Right renal pelvis (tissue), 4 donors: ENCODE results near the gene U2AF1L4. TPM values are rescaled to one million over a fixed set of nuclear protein-coding genes. Genes with fewer than 3 reads are reported as not detected.
A peak's percentile ranks its signal among the peaks of the same experiment; 100 is the strongest.

ENCODE experiments used
- DNase-seq, 4 donors: peaks; one replicate each; pipeline ENCODE4 v3.0.0-alpha.2; 2013; ENCODE audit warnings: low read depth in 4 of 4, low spot score in 3 of 4, missing footprints in 1 of 4
- polyA plus RNA-seq, 4 donors: library from polyadenylated mRNA; unstranded; fragments of 120-200 nt; gene quantifications; one replicate each; pipeline ENCODE4 v1.2.1, GENCODE V29; 2013; ENCODE audit not compliant: insufficient read length in 4 of 4

The U2AF1L4 gene
- polyA plus RNA-seq, 4 donors: 15.6 to 19.8 (median 17.1) TPM

GRCh38 chr19:35743640-35744429, 1.4 kb downstream of the U2AF1L4 start:
- no peak for DNase-seq

GRCh38 chr19:35742121-35742724, 3.0 kb downstream of the U2AF1L4 start, which contains the start of gene IGFLR1:
IGFLR1 (minus strand) TSS chr19:35742452; CDS start chr19:35741180, 1,272 bp downstream.
- no peak for DNase-seq

GRCh38 chr19:35741203-35741515, 4.1 kb downstream of the U2AF1L4 start:
- no peak for DNase-seq

- peak; percentile 85 to 96 (median 94) for DNase-seq
Measured at GRCh38 chr19:35740423-35741202, 4.6 kb downstream of the U2AF1L4 start.

DNA sequence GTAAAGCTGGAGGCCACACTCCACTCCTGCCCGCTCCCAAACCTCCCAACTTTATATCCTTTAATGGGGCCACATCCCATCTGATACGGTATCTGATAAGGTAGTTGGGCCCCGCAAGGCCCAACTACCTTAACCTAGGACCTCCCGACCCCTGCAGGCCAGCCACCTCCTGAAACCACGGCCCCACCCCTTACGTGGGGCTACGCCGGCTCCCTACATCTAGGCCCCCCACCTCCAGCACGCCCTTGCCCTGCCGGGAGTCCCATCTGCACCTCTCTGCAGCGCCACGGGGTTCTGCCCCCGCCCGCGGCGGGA, 5.2 kb downstream of the U2AF1L4 start:
- no peak for DNase-seq

- no peak for DNase-seq
Measured at GRCh38 chr19:35739275-35740107, 5.7 kb downstream of the U2AF1L4 start.

DNA sequence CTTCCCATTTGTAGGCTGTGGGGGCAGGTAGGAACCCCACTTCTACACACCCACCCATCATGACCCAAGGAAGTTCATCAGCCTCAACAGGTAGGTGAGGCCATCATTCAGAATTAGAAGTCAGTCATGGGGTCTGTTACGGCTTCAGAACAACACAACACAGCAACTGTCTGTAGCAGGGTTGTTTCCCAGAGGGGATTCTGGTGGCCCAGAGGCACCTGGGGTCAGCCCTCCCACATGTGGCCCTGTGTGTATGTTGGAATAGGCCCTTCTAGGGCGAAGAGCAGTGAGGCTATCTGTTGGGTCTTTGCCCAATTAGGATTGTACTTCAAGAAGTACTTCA, 6.4 kb downstream of the U2AF1L4 start:
- no peak for DNase-seq

GRCh38 chr19:35738021-35738886, 7.0 kb downstream of the U2AF1L4 start:
- DNase-seq: no peak

DNA sequence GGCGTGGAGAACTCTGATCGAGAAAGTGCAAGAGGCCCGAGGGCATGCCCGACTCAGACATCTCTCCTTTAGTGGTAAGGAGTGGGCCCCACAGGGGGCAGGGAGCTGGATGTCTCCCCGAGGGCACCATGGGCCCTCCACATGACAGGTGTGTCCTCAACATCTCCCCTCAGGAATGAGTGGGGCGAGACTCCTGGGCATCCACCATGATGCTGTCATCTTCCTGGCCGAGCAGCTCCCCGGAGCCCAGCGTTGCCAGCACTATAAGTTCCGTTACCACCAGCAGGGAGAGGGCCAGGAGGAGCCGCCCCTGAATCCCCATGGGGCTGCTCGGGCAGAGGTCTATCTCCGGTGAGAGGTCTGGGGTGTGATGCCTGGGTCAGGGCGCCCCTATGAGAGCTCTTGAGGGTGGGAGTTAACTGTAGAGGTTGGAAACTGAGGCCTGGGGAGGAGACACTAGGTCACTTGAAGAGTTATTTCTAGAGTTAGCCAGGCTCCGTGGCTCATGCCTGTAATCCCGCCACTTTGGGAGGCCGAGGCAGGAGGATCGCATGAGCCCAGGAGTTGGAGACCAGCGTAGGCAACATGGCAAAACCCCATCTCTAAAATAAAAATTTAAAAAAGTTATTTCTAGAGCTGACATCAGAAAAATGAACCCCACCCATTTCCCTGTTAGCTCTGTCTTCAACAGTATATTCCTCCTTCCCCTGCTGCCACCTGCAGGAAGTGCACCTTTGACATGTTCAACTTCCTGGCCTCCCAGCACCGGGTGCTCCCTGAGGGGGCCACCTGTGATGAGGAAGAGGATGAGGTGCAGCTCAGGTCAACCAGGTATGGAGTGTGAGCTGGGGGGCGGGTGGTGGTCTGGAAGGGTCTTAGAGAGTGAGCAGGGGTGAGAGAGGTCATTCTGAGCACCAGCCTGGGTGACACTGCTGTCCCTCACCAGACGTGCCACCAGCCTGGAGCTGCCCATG, 8.0 kb downstream of the U2AF1L4 start:
- DNase-seq: no peak

DNA sequence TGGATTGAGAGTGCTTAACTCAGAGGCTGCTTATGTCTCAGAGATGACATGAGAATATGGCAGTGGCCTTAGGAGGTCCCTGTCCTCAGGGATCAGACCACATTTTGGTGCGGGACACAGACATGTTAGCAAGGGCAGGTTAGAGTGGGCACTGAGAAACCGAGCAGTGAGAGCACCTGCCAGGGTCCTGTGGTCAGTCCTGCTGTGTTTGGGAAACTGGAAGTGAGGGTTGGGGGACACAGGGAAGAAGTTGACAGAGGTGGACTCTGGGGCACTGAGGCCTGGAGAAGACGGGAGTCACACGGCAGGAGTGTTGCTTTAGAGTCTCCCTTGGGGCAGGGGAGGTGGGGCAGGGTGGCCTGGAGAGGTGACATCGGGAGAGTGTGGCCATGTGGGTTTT, 10.3 kb downstream of the U2AF1L4 start:
- DNase-seq: no peak

GRCh38 chr19:35734273-35734672, 10.9 kb downstream of the U2AF1L4 start:
- DNase-seq: no peak

GRCh38 chr19:35733180-35734125, 11.8 kb downstream of the U2AF1L4 start:
- DNase-seq: no peak

DNA sequence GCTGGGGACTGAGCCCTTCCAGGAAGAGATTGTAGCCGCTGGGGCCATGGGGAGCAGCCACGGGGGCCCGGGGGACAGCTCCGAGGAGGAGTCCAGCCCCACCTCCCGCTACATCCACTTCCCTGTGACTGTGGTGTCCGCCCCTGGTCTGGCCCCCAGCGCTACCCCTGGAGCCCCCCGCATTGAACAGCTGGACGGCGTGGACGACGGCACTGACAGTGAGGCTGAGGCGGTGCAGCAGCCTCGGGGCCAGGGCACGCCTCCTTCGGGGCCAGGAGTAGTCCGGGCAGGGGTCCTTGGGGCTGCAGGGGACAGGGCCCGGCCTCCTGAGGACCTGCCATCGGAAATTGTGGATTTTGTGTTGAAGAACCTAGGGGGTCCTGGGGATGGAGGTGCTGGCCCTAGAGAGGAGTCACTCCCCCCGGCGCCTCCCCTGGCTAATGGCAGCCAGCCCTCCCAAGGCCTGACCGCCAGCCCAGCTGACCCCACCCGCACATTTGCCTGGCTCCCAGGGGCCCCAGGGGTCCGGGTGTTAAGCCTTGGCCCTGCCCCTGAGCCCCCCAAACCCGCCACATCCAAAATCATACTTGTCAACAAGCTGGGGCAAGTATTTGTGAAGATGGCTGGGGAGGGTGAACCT, 12.6 kb downstream of the U2AF1L4 start:
- no peak for DNase-seq

GRCh38 chr19:35731779-35732405, 13.3 kb downstream of the U2AF1L4 start:
- no peak for DNase-seq

DNA sequence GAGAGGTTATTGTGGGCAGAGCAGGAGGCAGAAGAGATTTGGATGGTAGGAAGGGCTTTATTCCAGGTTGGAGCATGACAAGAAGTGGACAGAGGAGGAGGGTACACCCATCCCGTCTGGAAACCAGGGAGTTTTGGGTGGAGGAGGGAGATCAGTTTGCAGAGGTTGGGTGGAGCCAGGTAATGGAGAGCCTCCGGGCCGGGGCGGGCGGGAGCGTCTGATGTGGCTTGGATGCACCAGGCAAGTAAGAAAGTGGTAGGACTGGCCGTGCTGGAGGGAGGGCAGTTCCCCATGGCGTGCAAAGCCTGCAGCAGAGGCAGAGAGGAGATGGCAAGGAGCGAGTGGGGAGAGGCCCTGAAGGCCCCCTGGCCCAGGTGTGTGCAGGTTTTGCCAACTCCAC, 13.9 kb downstream of the U2AF1L4 start:
- no peak for DNase-seq

DNA sequence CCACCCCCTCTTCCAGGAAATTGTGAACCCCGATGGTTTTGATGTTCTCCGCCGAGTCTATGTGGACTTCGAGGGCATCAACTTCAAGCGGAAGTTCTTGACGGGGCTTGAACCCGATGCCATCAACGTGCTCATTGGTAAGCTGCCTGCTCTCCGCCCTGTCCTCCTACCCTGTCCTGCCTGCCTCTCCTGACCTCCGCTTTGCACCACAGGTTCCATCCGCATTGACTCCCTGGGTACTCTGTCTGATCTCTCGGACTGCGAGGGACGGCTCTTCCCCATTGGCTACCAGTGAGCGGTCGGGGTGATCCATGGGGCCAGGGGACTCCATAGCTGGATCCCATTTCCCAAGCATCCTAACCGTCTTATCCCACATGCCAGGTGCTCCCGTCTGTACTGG, 14.9 kb downstream of the U2AF1L4 start:
- no peak for DNase-seq

DNA sequence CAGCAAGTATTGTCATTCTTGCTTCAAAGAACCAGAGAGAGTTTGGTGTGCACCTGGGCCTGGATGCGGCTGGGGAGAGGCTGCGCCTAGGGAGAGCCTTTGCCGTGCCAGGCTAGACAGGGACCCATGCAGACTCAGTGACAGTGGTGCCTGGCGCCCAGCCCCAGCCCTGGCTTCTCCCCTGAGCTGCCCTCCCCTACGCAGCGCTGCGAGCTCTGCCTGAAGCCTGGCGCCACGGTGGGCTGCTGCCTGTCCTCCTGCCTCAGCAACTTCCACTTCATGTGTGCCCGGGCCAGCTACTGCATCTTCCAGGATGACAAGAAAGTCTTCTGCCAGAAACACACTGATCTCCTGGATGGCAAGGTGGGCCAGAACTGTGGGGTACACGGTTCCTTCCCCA, 15.5 kb downstream of the U2AF1L4 start:
- no peak for DNase-seq
